Choroid plexus epithelial cell (primary cell): ENCODE measurements around the gene SPATS2L.
A peak's percentile ranks its signal among the peaks of the same experiment; 100 is the strongest.

Source experiments
- DNase-seq: peaks from one replicate; pipeline ENCODE4 v3.0.0-alpha.2; 2010; ENCODE audit warnings: low read depth
- H3K4me3 ChIP-seq: 2 replicates; pipeline ENCODE4 v1.5.1; 2011; ENCODE audit warnings: low read depth, mild to moderate bottlenecking, control low read depth, low read length, moderate library complexity
- TF ChIP-seq, protein P1 (sequence below): conservative IDR thresholded peaks from 2 replicates; pipeline ENCODE4 v1.5.1; 2011; ENCODE audit warnings: low read depth, mild to moderate bottlenecking, control low read depth, inconsistent platforms, low read length, moderate library complexity

The SPATS2L gene

DNA sequence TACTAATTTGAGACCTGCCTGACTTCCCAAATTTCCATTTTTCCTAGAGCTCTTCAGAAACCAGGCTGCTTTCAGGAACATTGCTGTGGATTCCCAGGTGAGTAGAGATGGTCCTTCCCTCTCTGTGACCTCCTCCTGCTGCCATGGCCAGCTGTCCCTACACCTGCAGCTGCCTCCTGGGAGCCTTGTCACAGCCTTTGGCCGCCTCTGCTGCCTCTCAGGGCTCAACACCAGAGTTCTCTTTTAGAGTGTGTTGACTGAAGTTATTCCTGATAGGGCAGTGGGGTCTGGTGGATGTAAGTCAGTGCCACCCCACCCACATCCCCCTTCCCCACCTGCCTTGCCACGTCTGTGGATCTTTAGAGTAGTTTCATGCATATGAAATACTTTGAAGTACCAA is 22.9 kb downstream of the SPATS2L start:
- DNase-seq, result no peak
- H3K4me3 ChIP-seq, result no peak overlapping the region
- TF ChIP-seq, protein P1, sequence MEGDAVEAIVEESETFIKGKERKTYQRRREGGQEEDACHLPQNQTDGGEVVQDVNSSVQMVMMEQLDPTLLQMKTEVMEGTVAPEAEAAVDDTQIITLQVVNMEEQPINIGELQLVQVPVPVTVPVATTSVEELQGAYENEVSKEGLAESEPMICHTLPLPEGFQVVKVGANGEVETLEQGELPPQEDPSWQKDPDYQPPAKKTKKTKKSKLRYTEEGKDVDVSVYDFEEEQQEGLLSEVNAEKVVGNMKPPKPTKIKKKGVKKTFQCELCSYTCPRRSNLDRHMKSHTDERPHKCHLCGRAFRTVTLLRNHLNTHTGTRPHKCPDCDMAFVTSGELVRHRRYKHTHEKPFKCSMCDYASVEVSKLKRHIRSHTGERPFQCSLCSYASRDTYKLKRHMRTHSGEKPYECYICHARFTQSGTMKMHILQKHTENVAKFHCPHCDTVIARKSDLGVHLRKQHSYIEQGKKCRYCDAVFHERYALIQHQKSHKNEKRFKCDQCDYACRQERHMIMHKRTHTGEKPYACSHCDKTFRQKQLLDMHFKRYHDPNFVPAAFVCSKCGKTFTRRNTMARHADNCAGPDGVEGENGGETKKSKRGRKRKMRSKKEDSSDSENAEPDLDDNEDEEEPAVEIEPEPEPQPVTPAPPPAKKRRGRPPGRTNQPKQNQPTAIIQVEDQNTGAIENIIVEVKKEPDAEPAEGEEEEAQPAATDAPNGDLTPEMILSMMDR, result no peak

DNA sequence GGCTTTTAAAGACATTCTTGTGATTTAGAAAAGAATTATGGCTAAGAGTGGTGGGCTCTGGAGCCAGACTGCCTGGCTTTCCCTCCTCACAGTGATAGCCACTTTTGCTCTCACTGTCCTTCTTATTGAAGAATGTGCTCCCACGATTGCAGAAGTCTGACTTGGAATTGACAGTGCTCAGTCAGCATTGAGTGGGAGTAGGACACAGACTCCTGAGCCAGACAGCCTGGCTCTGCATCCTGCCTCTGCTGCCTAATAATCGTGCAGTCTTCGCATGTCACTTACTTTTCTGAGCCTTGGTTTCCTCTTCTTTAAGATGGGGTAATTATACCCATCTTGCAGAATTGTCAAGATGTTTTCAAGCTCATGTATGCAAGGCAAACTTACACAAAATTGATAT is 23.3 kb downstream of the SPATS2L start:
- TF ChIP-seq, protein P1, result no peak
- no peak for DNase-seq
- H3K4me3 ChIP-seq, result no peak overlapping the region

DNA sequence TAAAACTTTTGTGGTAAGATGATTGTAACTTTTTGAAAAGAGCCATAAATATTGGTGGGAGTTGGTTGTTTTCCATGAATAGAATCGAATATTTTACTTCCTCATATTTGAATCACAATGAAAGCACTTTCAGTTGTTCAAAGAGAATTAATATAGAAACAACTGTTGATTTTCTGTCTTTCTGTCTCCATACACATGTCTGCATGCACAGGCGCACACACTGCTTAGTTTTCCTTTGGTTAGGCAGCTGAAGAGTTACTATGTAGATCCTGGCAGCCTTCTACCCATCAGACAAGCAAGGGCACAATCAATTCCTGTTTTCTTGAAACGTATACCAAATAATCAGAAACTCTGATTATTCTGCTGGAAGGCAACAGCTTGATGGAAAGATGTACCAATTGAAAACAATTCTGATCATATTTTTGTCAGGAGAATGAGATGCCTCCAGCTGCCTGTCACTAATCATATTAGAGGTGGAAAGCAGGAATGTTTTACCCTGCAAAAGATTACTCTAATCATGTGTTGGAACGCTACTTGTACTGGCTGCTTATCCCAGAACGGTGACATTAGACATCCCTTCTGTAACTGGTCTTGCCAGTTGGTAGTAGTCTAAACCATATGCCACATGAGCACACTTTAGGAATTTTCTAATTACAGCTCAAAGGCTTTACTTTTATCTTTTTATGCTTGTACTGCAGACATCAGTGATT is 24.0 kb downstream of the SPATS2L start:
- TF ChIP-seq, protein P1, result no peak
- no peak for DNase-seq
- H3K4me3 ChIP-seq, result no peak overlapping the region

DNA sequence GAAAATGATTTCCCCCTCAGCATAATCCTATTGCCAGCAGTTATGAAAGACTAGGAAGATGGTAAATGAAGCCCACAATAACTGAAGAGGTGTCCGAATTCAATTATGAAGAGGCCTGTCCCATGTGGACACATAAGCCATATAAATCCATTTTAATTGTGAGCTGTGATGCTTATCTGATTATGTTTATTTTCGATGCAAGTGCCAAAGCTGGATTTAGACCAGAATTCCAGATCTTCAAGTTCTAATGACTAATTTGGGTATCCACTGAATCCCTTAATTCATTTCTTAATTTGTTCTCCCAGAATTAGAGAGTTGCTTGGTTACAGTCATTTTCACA is 24.5 kb downstream of the SPATS2L start:
- TF ChIP-seq, protein P1, result no peak
- no peak for DNase-seq
- no peak overlapping the region for H3K4me3 ChIP-seq

DNA sequence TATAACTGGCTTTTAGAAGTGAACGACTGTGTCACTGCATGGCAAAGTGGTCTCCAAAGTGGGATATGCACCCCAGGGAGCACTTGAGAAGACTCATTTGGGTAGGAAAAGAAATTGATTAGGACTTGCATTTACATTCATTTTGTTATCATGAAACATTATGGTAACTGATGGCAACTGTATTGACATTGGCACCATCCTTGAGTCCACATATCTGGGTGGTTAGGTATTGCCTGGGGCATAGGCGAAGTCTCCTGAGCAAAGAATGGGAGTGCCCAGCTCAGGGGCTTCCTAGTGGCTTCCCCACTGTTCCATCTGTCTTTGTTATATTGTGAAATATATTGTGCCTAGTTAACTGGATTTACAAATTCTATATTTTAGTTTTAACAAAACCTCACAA is 29.2 kb downstream of the SPATS2L start:
- H3K4me3 ChIP-seq, result no peak overlapping the region
- TF ChIP-seq, protein P1, result no peak
- DNase-seq, result no peak

DNA sequence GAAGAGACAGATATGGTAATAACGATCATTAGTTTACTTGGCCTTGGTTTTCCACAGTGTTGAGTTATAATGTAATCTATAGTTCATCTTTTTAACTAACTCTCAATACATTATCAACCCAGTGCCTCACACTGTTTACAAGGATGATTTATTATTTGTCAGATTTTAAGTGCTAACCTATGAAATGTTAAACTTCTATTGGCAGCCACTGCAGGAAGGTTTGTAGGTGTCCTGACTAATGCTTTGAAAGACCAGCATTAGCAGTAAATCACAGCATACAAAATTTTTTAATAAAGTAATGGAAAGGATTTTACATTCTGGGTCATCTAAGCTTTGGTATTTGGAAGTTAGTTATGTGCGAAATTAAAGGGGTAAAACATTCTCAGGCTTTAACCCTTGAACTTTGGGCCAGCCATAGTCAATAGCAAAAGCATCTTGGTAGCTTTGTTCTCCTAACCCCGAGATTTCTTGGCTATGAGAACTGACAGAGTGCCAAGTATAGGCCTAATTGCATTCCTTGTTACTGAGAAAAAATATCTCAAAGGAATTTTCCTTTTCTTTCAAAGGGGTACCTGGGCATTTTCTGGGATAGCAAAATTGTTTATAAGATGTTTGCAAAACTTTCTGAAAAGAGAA is 30.6 kb downstream of the SPATS2L start:
- TF ChIP-seq, protein P1, result no peak
- H3K4me3 ChIP-seq, result no peak overlapping the region
- DNase-seq, result peak; percentile 74

DNA sequence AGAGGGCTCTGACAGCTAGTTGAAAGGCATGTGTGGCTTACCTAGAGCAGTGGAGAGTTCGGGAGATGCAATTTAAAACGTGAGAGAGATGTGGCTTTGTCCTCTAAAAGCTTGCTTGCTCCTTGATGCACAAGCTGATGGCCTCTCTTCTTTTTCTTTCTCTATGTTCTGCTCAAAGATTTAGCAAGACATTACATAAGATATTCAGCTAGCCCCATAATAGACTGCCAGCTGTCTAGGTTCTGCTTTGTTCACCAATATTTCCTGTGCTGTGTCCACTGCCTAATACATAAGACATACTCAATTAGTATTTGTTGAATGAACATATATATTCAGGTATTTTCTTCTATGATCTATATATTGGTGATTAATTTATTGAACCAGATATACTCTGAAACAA is 31.1 kb downstream of the SPATS2L start:
- H3K4me3 ChIP-seq, result no peak overlapping the region
- DNase-seq, result no peak
- TF ChIP-seq, protein P1, result no peak
